Osteocyte (in vitro differentiated cells): ENCODE results near the gene VWA1. TPM values are rescaled to one million over a fixed set of nuclear protein-coding genes. Genes with fewer than 3 reads are reported as not detected.

ENCODE experiments used
- DNase-seq: peaks from one replicate; pipeline ENCODE4 v3.0.0; 2021; ENCODE audit warnings: mixed read lengths; ENCODE audit not compliant: unreplicated experiment; ENCODE audit errors: extremely low spot score
- H3K27ac Mint-ChIP-seq: one replicate; pipeline ENCODE4 v1.8.0; 2021; ENCODE audit warnings: mild to moderate bottlenecking, mixed read lengths; ENCODE audit not compliant: unreplicated experiment
- H3K27me3 Mint-ChIP-seq: one replicate; pipeline ENCODE4 v1.8.0; 2021; ENCODE audit warnings: mixed read lengths; ENCODE audit not compliant: unreplicated experiment
- H3K36me3 Mint-ChIP-seq: one replicate; pipeline ENCODE4 v1.8.0; 2021; ENCODE audit warnings: mixed read lengths; ENCODE audit not compliant: unreplicated experiment
- H3K4me1 Mint-ChIP-seq: one replicate; pipeline ENCODE4 v1.8.0; 2021; ENCODE audit warnings: mixed read lengths; ENCODE audit not compliant: unreplicated experiment
- H3K4me3 Mint-ChIP-seq: one replicate; pipeline ENCODE4 v1.8.0; 2021; ENCODE audit warnings: mild to moderate bottlenecking, moderate library complexity, mixed read lengths; ENCODE audit not compliant: unreplicated experiment
- H3K9me3 Mint-ChIP-seq: one replicate; pipeline ENCODE4 v1.8.0; 2021; ENCODE audit warnings: mixed read lengths; ENCODE audit not compliant: unreplicated experiment
- CTCF ChIP-seq: fragments of 200-600 bp; sonication (generic); IDR thresholded peaks from 2 replicates; pipeline ENCODE4 v1.5.0; 2021; ENCODE audit warnings: antibody characterized with exemption, mild to moderate bottlenecking, moderate library complexity
- total RNA-seq: library from RNA; stranded (reverse); gene quantifications from 2 replicates; pipeline ENCODE4 v1.2.1, GENCODE V29; 2021

VWA1 gene
- total RNA-seq, 1 donor from 2014 or later: 17.5 TPM

GRCh38 chr1:1390675-1391074, 44.8 kb upstream of the VWA1 start:
- Mint-ChIP-seq H3K27ac (no peak overlapping the region), H3K4me1 (no peaks in the 10 kb centered on the region), H3K27me3 (no peaks in the 10 kb centered on the region), H3K36me3 (peaks cover 74% of the 10 kb centered on the region), H3K9me3 (no peaks in the 10 kb centered on the region), H3K4me3 (no peak overlapping the region)
- DNase-seq: no peak
- no peak for TF ChIP-seq CTCF

- no peaks in the 10 kb centered on the region for H3K27me3 Mint-ChIP-seq
- no peak overlapping the region for H3K27ac Mint-ChIP-seq
- no peak overlapping the region for H3K4me3 Mint-ChIP-seq
- peaks cover 69% of the 10 kb centered on the region for H3K36me3 Mint-ChIP-seq
- H3K4me1 Mint-ChIP-seq: no peaks in the 10 kb centered on the region
- no peak for DNase-seq
- no peak for TF ChIP-seq CTCF
- H3K9me3 Mint-ChIP-seq: no peaks in the 10 kb centered on the region
These were observed 44.3 kb upstream of the VWA1 start for GRCh38 chr1:1391225-1391624.

- Mint-ChIP-seq H3K27me3 (no peaks in the 10 kb centered on the region), H3K4me1 (peaks cover 5% of the 10 kb centered on the region), H3K9me3 (no peaks in the 10 kb centered on the region), H3K27ac (no peak overlapping the region), H3K4me3 (no peak overlapping the region), H3K36me3 (peaks cover 52% of the 10 kb centered on the region)
- no peak for TF ChIP-seq CTCF
- no peak for DNase-seq
These were observed 42.5 kb upstream of the VWA1 start for GRCh38 chr1:1393014-1393413.

- no peak for TF ChIP-seq CTCF
- H3K27me3 Mint-ChIP-seq: no peaks in the 10 kb centered on the region
- no peak for DNase-seq
- H3K4me3 Mint-ChIP-seq: no peak overlapping the region
- H3K27ac Mint-ChIP-seq: no peak overlapping the region
- H3K9me3 Mint-ChIP-seq: no peaks in the 10 kb centered on the region
- H3K36me3 Mint-ChIP-seq: peaks cover 49% of the 10 kb centered on the region
- peaks cover 9% of the 10 kb centered on the region for H3K4me1 Mint-ChIP-seq
These were observed 42.1 kb upstream of the VWA1 start for GRCh38 chr1:1393428-1393827.

- Mint-ChIP-seq H3K9me3 (no peaks in the 10 kb centered on the region), H3K4me3 (no peak overlapping the region), H3K27ac (no peak overlapping the region), H3K4me1 (peaks cover 9% of the 10 kb centered on the region), H3K36me3 (peaks cover 45% of the 10 kb centered on the region), H3K27me3 (no peaks in the 10 kb centered on the region)
- no peak for DNase-seq
- TF ChIP-seq CTCF: no peak
These were observed 41.4 kb upstream of the VWA1 start for GRCh38 chr1:1394116-1394515.
